HepG2 (cell line): ENCODE results near the gene ANKS4B. TPM values are rescaled to one million over a fixed set of nuclear protein-coding genes. Genes with fewer than 3 reads are reported as not detected.

Source experiments
- JUND ChIP-seq: sonication (generic); formaldehyde crosslinking; IDR thresholded peaks from 2 replicates; pipeline ENCODE4 v1.8.0; 2022; ENCODE audit warnings: mild to moderate bottlenecking, missing genetic modification reagents
- KAT7 ChIP-seq: IDR thresholded peaks from 2 replicates; pipeline ENCODE4 v1.6.1; 2018; ENCODE audit warnings: borderline replicate concordance, missing compliant biosample characterization
- MEIS1 ChIP-seq: sonication (generic); formaldehyde crosslinking; IDR thresholded peaks from 2 replicates; pipeline ENCODE4 v1.9.0; 2021; ENCODE audit warnings: mild to moderate bottlenecking, missing genetic modification reagents, moderate library complexity, borderline replicate concordance
- MIXL1 ChIP-seq: IDR thresholded peaks from 2 replicates; pipeline ENCODE4 v1.6.1; 2016
- NR2C2 ChIP-seq: sonication (generic); formaldehyde crosslinking; IDR thresholded peaks from 2 replicates; pipeline ENCODE4 v1.4.0; 2020; ENCODE audit warnings: missing genetic modification reagents, mild to moderate bottlenecking, moderate library complexity, borderline replicate concordance
- SKI ChIP-seq: fragments of 450-650 bp; IDR thresholded peaks from one replicate; pipeline ENCODE4 v1.6.1; 2018; ENCODE audit warnings: mild to moderate bottlenecking; ENCODE audit not compliant: partially characterized antibody
- SPEN ChIP-seq: sonication (generic); formaldehyde crosslinking; IDR thresholded peaks from 2 replicates; pipeline ENCODE4 v1.5.1; 2020; ENCODE audit warnings: low read depth, mild to moderate bottlenecking, missing genetic modification reagents
- SRSF9 ChIP-seq: fragments of 200-400 bp; formaldehyde crosslinking; IDR thresholded peaks from 2 replicates; pipeline ENCODE4 v1.6.1; 2018; ENCODE audit warnings: borderline replicate concordance, mild to moderate bottlenecking, low read depth, low read length; ENCODE audit not compliant: insufficient read depth, poor library complexity, severe bottlenecking
- TCF7 ChIP-seq: sonication (generic); IDR thresholded peaks from 2 replicates; pipeline ENCODE4 v1.6.1; 2016; ENCODE audit warnings: antibody characterized with exemption, low read depth
- ZFP1 ChIP-seq: IDR thresholded peaks from 2 replicates; pipeline ENCODE4 v1.6.1; 2016
- ZNF121 ChIP-seq: sonication (generic); formaldehyde crosslinking; IDR thresholded peaks from 2 replicates; pipeline ENCODE4 v1.5.0; 2020; ENCODE audit warnings: mild to moderate bottlenecking, missing genetic modification reagents
- ZNF205 ChIP-seq: IDR thresholded peaks from 2 replicates; pipeline ENCODE4 v1.6.1; 2018; ENCODE audit warnings: missing biosample characterization, missing genetic modification reagents
- ZNF781 ChIP-seq: sonication (generic); formaldehyde crosslinking; IDR thresholded peaks from 2 replicates; pipeline ENCODE4 v1.5.1; 2020; ENCODE audit warnings: borderline replicate concordance, mild to moderate bottlenecking, missing genetic modification reagents; ENCODE audit errors: not compliant biosample characterization
- polyA plus RNA-seq, 8 experiments: library from polyadenylated mRNA; depleted of rRNA in 3 of 8; stranded (reverse) in 7 of 8; unstranded in 1 of 8; fragments of >200 nt; fragmentation: Illumina TruSeq in 4 of 8; extraction: Trizol in 4 of 8; gene quantifications; 2 replicates each; pipeline versions ENCODE4 v1.2.1 to v1.2.3, GENCODE V29; 2011 to 2016; ENCODE audit warnings: low read depth in 4 of 8, missing spikeins in 1 of 8, mixed read lengths in 1 of 8; ENCODE audit not compliant: insufficient read depth in 1 of 8
- total RNA-seq, 5 experiments: library from RNA; depleted of rRNA; stranded (reverse); fragments of >200 nt; fragmentation: Illumina TruSeq; extraction: Trizol; gene quantifications; 2 replicates each; pipeline ENCODE4 v1.2.3, GENCODE V29; 2016; ENCODE audit warnings: low read depth in 1 of 5
- TF ChIP-seq, protein P1 (sequence below): fragments of 450-650 bp; IDR thresholded peaks from 2 replicates; pipeline ENCODE4 v1.6.1; 2016
- TF ChIP-seq, protein P2 (sequence below): sonication (generic); formaldehyde crosslinking; IDR thresholded peaks from 2 replicates; pipeline ENCODE4 v1.5.0; 2020; ENCODE audit warnings: mild to moderate bottlenecking, missing genetic modification reagents, moderate library complexity
- TF ChIP-seq, protein P3 (sequence below): sonication (generic); formaldehyde crosslinking; conservative IDR thresholded peaks from 2 replicates; pipeline ENCODE4 v1.4.0; 2020; ENCODE audit warnings: missing genetic modification reagents
- TF ChIP-seq, protein P4 (sequence below): sonication (generic); formaldehyde crosslinking; IDR thresholded peaks from 2 replicates; pipeline ENCODE4 v1.4.0; 2020; ENCODE audit warnings: missing genetic modification reagents, mild to moderate bottlenecking, borderline replicate concordance
- TF ChIP-seq, protein P5 (sequence below): sonication (generic); formaldehyde crosslinking; IDR thresholded peaks from 2 replicates; pipeline ENCODE4 v1.8.0; 2022; ENCODE audit warnings: mild to moderate bottlenecking, missing genetic modification reagents, moderate library complexity

ANKS4B gene
- total and polyA plus RNA-seq, 2 of the 13 experiments (the other 11 are each of a cell fraction or from before 2014, with no cell fraction given): 6.5 to 30.0 TPM

DNA sequence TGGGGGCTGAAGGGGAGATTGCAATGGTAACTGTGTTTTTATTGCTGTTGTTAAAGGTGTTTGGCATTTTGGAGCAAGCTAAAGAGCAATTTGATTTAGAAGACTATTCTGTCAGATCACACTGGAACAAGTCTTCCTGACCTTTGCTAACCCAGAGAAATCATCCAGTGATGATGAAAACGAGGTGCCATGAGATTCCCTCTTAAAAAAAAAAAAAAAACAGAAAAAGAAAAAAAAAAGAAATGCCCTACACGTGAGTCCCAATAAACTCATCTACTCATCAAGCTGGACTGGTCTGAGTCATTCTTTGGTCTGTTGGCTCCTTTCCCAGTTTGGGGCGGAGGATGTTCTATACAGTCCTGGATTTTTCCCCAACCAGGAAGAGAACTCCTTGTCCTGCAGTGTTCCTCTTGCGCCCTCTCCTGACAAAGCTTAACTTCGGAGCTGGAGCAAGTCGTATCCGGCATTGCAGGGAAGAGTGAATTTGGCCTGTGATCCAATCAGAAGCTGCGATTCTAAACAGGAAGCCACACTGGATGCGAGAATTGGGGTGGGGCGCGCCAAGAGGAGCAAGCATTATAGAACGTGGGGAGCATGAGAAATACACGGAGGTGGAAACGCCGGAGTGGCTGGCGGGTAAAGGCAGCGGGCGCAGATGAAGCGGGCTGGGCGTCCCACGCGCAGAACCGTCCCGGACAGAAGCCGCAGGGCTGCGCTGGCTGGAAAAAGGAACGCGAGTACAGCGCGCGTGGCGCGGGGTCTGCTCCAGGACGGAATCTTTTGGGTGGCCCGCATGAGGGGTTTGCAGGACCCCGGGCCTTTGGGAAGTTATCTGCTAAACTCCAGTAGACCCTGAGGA, 67.0 kb downstream of the ANKS4B start (continued):
- TF ChIP-seq SRSF9: no peak
- TF ChIP-seq MEIS1 (CRISPR knock-in tag): peak; percentile 4; the same call in 1 of the 2 replicates
- peak; percentile 86; the same call in 1 of the 2 replicates for TF ChIP-seq JUND
- peak; percentile 89; the same call in 1 of the 2 replicates for TF ChIP-seq ZNF205
- peak; percentile 96 for TF ChIP-seq ZFP1 (CRISPR knock-in tag)
- peak; percentile 58; the same call in 1 of the 2 replicates for TF ChIP-seq KAT7
- TF ChIP-seq, protein P1, sequence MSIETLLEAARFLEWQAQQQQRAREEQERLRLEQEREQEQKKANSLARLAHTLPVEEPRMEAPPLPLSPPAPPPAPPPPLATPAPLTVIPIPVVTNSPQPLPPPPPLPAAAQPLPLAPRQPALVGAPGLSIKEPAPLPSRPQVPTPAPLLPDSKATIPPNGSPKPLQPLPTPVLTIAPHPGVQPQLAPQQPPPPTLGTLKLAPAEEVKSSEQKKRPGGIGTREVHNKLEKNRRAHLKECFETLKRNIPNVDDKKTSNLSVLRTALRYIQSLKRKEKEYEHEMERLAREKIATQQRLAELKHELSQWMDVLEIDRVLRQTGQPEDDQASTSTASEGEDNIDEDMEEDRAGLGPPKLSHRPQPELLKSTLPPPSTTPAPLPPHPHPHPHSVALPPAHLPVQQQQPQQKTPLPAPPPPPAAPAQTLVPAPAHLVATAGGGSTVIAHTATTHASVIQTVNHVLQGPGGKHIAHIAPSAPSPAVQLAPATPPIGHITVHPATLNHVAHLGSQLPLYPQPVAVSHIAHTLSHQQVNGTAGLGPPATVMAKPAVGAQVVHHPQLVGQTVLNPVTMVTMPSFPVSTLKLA: peak; percentile 71
- TF ChIP-seq, protein P2, sequence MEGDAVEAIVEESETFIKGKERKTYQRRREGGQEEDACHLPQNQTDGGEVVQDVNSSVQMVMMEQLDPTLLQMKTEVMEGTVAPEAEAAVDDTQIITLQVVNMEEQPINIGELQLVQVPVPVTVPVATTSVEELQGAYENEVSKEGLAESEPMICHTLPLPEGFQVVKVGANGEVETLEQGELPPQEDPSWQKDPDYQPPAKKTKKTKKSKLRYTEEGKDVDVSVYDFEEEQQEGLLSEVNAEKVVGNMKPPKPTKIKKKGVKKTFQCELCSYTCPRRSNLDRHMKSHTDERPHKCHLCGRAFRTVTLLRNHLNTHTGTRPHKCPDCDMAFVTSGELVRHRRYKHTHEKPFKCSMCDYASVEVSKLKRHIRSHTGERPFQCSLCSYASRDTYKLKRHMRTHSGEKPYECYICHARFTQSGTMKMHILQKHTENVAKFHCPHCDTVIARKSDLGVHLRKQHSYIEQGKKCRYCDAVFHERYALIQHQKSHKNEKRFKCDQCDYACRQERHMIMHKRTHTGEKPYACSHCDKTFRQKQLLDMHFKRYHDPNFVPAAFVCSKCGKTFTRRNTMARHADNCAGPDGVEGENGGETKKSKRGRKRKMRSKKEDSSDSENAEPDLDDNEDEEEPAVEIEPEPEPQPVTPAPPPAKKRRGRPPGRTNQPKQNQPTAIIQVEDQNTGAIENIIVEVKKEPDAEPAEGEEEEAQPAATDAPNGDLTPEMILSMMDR (CRISPR knock-in tag): peak; percentile 100
- peak; percentile 41; the same call in 1 of the 2 replicates for TF ChIP-seq NR2C2 (CRISPR knock-in tag)
- TF ChIP-seq, protein P3, sequence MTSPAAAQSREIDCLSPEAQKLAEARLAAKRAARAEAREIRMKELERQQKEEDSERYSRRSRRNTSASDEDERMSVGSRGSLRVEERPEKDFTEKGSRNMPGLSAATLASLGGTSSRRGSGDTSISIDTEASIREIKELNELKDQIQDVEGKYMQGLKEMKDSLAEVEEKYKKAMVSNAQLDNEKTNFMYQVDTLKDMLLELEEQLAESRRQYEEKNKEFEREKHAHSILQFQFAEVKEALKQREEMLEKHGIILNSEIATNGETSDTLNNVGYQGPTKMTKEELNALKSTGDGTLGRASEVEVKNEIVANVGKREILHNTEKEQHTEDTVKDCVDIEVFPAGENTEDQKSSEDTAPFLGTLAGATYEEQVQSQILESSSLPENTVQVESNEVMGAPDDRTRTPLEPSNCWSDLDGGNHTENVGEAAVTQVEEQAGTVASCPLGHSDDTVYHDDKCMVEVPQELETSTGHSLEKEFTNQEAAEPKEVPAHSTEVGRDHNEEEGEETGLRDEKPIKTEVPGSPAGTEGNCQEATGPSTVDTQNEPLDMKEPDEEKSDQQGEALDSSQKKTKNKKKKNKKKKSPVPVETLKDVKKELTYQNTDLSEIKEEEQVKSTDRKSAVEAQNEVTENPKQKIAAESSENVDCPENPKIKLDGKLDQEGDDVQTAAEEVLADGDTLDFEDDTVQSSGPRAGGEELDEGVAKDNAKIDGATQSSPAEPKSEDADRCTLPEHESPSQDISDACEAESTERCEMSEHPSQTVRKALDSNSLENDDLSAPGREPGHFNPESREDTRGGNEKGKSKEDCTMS (CRISPR knock-in tag): peak; percentile 69
- peak; percentile 85 for TF ChIP-seq ZNF781 (CRISPR knock-in tag)
- no peak for TF ChIP-seq TCF7
- TF ChIP-seq SPEN: 0 out of 2 replicates have a peak, but pooled peaks have one; percentile 20
- TF ChIP-seq MIXL1 (CRISPR knock-in tag): peak; percentile 97
- TF ChIP-seq, protein P4, sequence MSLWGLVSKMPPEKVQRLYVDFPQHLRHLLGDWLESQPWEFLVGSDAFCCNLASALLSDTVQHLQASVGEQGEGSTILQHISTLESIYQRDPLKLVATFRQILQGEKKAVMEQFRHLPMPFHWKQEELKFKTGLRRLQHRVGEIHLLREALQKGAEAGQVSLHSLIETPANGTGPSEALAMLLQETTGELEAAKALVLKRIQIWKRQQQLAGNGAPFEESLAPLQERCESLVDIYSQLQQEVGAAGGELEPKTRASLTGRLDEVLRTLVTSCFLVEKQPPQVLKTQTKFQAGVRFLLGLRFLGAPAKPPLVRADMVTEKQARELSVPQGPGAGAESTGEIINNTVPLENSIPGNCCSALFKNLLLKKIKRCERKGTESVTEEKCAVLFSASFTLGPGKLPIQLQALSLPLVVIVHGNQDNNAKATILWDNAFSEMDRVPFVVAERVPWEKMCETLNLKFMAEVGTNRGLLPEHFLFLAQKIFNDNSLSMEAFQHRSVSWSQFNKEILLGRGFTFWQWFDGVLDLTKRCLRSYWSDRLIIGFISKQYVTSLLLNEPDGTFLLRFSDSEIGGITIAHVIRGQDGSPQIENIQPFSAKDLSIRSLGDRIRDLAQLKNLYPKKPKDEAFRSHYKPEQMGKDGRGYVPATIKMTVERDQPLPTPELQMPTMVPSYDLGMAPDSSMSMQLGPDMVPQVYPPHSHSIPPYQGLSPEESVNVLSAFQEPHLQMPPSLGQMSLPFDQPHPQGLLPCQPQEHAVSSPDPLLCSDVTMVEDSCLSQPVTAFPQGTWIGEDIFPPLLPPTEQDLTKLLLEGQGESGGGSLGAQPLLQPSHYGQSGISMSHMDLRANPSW (CRISPR knock-in tag): peak; percentile 89; the same call in 1 of the 2 replicates
- peak; percentile 81 for TF ChIP-seq ZNF121 (CRISPR knock-in tag)
- TF ChIP-seq, protein P5, sequence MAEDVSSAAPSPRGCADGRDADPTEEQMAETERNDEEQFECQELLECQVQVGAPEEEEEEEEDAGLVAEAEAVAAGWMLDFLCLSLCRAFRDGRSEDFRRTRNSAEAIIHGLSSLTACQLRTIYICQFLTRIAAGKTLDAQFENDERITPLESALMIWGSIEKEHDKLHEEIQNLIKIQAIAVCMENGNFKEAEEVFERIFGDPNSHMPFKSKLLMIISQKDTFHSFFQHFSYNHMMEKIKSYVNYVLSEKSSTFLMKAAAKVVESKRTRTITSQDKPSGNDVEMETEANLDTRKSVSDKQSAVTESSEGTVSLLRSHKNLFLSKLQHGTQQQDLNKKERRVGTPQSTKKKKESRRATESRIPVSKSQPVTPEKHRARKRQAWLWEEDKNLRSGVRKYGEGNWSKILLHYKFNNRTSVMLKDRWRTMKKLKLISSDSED: no peak
- peak; percentile 65 for TF ChIP-seq SKI
